GM20000 (cell line): ENCODE data around the gene PIK3CD.

Experiments
- DNase-seq: peaks from one replicate; pipeline ENCODE4 v3.0.0; 2012; ENCODE audit warnings: low spot score
- CTCF ChIP-seq: IDR thresholded peaks from 2 replicates; pipeline ENCODE4 v1.5.1; 2012; ENCODE audit warnings: mild to moderate bottlenecking, control low read depth; ENCODE audit errors: extremely low read depth, missing control alignments

PIK3CD gene

GRCh38 chr1:9716404-9717192 lies 65.1 kb downstream of the PIK3CD start:
- peak; percentile 22 for DNase-seq
- TF ChIP-seq CTCF, result no peak

- DNase-seq, result peak; percentile 93
- no peak for TF ChIP-seq CTCF
Observed at GRCh38 chr1:9717193-9718005, 65.9 kb downstream of the PIK3CD start.

GRCh38 chr1:9718006-9718680 lies 66.6 kb downstream of the PIK3CD start:
- no peak for DNase-seq

GRCh38 chr1:9719978-9720722 lies 68.6 kb downstream of the PIK3CD start:
- no peak for DNase-seq

More at GRCh38 chr1:9718006-9718680, 66.6 kb downstream of the PIK3CD start:
- TF ChIP-seq CTCF, result no peak

GRCh38 chr1:9720785-9721605 lies 69.5 kb downstream of the PIK3CD start:
- DNase-seq, result no peak
- no peak for TF ChIP-seq CTCF

More at GRCh38 chr1:9719978-9720722, 68.6 kb downstream of the PIK3CD start:
- no peak for TF ChIP-seq CTCF

- DNase-seq, result peak; percentile 69
Observed at GRCh38 chr1:9721606-9722377, 70.3 kb downstream of the PIK3CD start.

More at GRCh38 chr1:9721606-9722377, 70.3 kb downstream of the PIK3CD start:
- TF ChIP-seq CTCF, result no peak
